Vagina (tissue), 2 donors: Measurements from ENCODE around the gene ABI1.

Experiments used
- POLR2A ChIP-seq, 2 donors: fragments of 450-650 bp; IDR thresholded peaks; one replicate each; pipeline ENCODE4 v1.6.1; 2017; ENCODE audit warnings: antibody characterized with exemption in 2 of 2, mild to moderate bottlenecking in 2 of 2, moderate library complexity in 2 of 2
- TF ChIP-seq, protein P1 (sequence below), 3 experiments: fragments of 450-650 bp in 2 of 3; fragments of 200-600 bp in 1 of 3; sonication (generic) in 1 of 3; IDR thresholded peaks; one replicate each; pipeline ENCODE4 v1.5.1; 2017 to 2019; ENCODE audit warnings: antibody characterized with exemption in 3 of 3, mild to moderate bottlenecking in 2 of 3, moderate library complexity in 2 of 3

DNA sequence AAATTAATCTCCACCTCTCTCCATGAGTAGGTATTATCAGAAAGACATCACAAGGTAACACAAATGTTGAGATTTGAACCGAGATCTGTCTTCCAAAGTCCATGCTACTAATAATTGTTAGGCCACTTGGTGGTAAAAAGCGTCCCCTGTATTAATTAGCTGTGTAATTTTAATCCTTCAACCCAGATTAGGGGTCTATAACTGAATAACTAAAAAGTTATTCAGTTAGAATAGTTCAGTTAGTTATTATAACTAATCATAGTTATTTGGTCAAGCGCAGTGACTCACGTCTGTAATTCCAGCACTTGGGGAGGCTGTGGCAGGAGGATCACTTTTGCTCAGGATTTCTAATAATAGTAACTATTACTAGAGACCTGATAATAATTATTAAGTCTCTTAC is 157.7 kb downstream of the ABI1 start:
- TF ChIP-seq, protein P1, sequence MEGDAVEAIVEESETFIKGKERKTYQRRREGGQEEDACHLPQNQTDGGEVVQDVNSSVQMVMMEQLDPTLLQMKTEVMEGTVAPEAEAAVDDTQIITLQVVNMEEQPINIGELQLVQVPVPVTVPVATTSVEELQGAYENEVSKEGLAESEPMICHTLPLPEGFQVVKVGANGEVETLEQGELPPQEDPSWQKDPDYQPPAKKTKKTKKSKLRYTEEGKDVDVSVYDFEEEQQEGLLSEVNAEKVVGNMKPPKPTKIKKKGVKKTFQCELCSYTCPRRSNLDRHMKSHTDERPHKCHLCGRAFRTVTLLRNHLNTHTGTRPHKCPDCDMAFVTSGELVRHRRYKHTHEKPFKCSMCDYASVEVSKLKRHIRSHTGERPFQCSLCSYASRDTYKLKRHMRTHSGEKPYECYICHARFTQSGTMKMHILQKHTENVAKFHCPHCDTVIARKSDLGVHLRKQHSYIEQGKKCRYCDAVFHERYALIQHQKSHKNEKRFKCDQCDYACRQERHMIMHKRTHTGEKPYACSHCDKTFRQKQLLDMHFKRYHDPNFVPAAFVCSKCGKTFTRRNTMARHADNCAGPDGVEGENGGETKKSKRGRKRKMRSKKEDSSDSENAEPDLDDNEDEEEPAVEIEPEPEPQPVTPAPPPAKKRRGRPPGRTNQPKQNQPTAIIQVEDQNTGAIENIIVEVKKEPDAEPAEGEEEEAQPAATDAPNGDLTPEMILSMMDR (IDR thresholded peaks at IDR 0.05) = no peak
- no peak for TF ChIP-seq POLR2A (IDR thresholded peaks at IDR 0.05)
